Inferior parietal cortex (tissue), 1 donor: ENCODE results near the gene BCS1L.

ENCODE experiments used
- DNase-seq: peaks from one replicate; pipeline ENCODE4 v3.0.0-alpha.2; 2016; ENCODE audit errors: extremely low spot score

BCS1L gene

DNA sequence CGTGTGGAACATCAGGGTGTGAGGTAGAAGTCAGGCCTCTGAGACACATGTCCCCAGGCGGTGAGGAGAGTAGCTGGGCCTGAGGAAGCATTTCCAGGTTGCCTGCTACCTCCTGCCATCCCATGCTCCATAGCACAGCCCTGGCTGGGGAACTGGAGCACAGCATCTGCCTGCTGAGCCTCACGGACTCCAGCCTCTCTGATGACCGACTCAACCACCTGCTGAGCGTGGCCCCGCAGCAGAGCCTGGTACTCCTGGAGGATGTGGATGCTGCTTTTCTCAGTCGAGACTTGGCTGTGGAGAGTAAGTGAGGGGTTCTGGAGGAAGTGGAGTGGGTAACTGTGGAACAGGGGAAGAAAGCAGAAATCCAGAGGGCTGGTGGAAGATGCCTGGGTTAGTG is 2.9 kb downstream of the BCS1L start:
- no peak for DNase-seq

DNA sequence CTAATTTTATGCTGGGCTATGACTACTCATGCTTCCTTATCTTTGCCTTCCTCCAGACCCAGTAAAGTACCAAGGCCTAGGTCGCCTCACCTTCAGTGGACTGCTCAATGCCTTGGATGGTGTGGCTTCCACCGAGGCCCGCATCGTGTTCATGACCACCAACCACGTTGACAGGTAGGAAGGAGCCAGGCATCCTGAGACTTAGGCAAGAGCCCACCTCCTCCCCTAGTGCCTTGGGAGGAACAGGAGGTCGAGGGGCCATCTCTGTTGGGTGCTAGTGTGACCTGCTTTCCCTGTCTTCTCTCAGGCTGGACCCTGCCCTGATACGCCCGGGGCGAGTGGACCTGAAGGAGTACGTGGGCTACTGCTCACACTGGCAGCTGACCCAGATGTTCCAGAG is 3.3 kb downstream of the BCS1L start:
- DNase-seq, result no peak

DNA sequence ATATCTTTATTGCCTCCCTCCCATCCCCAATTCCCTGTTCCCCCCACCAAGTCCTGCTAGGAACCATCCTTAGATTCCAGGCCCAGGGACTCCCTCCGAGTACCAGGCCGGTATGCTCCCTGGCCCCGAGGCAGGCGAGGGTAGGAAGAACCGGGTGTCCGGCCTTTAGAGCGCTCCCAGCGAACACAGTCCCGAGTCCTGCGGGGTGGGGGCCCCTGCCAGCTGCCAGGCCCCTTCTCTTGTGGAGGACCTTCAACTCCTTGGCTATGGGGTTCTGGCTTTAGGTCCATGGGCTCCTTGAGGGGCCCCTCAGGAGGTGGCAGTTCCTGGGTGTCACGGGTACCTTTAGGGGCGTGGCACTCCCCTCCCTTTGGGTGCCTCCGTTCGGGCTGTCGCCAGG is 4.4 kb downstream of the BCS1L start:
- DNase-seq, result no peak

DNA sequence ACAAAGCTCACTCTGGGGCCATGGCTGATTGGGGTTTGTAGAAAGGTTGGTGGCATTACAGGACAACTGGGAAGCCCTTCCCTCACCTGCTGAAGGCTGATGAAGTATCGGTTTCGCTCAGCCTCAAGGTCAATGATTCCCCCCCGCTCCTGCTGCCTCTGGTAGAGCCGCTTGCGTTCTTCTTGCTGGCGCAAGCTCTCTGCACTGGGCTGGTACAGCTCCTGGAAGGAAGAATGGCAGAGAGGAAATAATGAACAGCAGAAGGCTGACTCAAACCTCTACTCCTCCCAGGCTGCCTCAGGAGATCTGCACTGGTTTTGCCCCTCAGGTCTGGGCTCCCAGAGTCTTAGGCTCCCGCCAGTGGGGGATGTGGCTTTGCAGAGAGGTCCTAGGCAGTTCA is 5.2 kb downstream of the BCS1L start:
- DNase-seq, result no peak

DNA sequence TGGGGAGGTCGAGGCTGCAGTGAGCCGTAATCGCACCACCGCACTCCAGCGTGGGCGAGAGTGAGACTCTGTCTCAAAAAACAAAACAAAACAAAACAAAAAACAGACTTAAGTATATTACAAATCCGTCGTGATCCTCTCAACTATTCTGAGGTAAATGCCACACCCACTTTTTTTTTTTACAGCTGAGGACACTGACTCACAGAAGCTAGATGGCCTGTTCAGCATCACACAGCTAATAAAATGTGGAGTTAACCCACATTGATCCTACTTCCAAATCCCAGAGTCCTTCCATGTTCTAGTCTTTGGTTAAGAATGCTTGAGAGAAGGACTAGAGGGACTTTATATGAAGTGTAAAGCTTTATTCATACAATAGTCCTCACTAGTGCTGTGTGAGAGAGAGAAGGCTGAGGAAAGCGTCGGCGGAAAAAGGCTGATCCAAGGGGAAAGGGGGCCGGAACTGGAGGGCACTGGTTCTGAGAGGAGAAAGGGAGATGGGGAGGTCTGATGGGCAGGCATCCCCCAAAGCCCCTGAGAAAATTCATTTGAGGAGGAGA is 11.7 kb downstream of the BCS1L start:
- DNase-seq, result no peak

DNA sequence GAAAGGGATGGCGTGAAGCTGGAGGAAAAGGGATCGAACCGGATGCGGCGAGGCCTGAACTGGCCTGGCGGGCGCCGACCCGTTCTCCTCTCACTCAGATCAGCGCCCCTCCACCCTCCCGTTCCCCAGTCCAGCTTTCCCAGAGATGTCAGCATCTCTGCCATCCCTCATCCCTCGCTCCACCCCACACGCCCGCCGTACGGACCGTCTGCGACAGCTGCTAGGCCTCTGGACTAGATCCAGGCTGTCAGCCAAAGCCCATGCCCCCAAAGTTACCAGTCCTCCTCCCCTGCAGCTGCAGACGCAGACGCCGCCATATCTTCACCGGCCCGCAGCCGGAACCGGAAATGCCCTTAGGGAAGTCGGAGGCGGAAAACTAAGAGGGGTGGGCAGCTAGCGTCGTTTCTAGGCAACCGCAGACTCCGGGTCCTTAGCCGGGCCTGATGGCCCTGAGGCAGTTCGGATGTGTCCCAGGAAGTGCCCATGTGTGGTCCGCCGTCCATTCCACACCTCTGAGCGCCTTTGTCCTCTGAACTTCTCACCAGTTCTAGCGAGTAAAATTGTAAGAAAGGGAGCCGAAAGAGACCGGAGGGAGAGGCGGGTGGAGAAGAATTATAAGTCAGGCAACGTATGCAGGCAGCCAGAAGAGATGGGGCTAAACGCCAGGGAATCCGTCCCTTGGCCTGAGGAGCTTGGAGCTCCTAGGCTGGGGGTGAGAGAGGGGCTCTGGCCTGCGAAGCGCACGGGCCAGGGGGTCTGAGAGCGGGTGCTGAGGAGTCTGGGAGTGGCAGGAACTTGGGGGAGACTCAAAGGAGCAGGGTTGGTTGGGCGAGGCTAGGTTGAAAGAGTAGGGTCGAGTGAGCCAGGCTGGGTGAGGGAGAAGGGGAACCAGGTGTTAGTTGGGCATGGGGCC is 12.4 kb downstream of the BCS1L start, which contains the start of the genes RNF25 and STK36:
TSS of gene RNF25 (minus strand) at position 349 of the 913 bp plus-strand sequence. CDS start at position 317, 32 bp downstream.
TSS of gene STK36 (plus strand) at position 433 of the 913 bp plus-strand sequence. CDS start 744 bp downstream, outside the sequence.
- peak; percentile 91 for DNase-seq

DNA sequence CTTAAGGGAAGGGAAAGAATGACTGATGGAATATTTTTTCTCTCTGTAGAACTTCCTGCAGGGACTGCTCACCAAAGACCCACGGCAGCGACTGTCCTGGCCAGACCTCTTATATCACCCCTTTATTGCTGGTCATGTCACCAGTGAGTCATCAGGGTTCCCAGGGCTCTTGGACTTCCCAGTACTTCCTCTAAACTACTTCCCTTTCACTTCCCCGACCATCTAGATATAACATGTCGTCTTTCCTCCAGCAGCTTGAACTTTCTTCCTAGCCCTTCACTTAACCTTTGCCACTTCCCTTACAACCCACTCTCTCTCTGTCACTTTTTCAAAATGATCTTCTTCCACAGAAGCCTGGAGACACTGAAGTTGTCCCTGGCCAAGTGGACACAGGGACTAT is 19.6 kb downstream of the BCS1L start:
- DNase-seq, result no peak

DNA sequence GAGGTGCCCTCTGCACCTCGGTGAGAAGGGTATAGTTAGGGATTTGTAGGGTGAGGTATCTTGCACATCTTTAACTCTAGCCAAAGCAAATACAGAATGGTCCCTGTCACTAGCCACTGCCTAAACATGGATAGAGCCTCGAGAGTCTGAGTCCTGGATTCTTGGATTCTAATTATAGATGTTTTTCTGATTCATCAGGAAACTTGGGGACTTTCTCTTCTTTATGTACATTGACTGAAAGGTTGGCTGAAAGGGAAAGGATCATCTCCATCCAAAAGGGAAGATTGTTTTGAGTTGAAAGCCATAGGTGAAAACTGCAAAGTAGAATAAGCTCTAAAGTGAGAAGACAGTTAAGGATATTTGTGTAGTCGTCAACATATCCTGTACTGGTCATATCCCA is 20.6 kb downstream of the BCS1L start:
- no peak for DNase-seq

DNA sequence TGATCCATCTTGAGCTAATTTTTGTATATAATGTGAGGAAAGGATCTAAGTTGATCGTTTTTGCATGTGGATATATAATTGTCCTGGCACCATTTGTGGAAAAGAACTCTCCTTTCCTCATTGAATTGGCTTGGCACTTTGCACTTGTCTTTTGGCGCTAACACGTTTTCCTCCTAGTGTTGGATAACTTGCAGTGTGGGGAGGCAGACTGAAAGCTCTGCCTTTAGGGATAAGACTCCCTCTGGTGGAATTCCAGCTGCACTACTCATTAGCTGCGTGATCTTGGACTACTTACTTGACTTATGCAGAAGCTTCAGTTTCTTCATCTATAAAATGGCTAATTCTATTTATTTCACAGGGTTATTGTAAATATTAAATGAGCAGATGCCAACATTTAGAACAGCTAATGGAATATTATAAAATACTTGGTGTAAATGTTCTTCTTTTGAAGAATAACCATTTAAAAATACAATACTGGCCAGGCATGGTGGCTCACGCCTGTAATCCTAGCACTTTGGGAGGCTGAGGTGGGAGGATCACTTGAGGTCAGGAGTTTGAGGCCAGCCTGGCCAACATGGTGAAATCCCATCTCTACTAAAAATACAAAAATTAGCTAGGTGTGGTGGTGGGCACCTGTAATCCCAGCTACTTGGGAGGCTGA is 28.0 kb downstream of the BCS1L start:
- peak; percentile 83 for DNase-seq

DNA sequence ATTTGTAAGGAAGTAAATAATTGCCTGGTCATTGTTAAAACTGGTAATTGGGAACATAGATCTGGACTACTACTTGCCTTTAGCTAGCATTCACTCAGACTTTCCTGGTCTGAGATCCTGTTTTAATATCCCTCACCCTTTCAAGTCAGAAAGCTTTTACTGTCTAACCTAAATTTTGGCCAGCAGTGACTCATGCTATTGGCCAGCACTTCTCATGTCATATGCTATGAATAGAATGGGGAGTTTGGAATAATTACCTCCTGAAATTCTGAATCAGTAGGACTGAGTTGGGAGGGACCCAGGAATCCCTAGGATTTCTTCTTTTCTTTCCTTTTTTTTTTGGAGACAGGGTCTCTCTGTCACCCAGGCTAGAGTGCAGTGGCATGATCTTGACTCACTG is 31.8 kb downstream of the BCS1L start:
- no peak for DNase-seq

DNA sequence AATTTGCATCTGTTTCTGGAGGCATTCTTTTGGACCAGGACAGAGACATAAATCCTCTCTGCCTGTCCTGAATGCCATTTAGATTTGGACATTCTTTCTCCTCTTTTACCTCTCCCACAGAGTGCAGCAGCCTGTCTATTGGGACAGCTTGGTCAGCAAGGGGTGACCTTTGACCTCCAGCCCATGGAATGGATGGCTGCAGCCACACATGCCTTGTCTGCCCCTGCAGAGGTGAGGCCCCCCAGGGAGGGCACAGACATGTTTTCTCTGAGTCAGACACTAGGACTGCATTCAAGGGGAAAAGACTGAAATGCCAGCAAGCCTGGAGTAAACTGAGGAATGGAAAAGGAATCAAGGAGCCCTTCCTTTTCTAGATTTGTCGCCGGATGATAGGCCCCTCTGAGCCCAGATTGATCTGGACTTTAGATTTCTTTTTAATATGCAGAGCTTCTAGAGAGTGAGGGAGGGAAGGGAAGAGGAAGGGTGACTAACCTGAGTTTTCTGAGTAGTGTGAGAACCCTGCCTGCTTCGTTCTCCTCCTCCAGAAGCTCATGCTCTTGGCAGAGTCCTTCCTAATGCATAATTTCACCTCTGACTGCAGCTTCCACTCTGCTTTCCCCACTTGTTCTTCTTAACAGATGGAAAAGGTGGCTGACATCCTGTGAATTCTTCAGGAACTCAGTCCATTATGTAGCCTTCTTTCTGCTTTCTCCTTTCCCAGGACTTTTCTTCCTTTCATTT is 35.1 kb downstream of the BCS1L start:
- DNase-seq, result no peak

DNA sequence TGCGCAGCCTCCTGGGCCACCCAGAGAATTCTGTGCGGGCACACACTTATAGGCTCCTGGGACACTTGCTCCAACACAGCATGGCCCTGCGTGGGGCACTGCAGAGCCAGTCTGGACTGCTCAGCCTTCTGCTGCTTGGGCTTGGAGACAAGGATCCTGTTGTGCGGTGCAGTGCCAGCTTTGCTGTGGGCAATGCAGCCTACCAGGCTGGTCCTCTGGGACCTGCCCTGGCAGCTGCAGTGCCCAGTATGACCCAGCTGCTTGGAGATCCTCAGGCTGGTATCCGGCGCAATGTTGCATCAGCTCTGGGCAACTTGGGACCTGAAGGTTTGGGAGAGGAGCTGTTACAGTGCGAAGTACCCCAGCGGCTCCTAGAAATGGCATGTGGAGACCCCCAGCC is 39.4 kb downstream of the BCS1L start:
- no peak for DNase-seq

DNA sequence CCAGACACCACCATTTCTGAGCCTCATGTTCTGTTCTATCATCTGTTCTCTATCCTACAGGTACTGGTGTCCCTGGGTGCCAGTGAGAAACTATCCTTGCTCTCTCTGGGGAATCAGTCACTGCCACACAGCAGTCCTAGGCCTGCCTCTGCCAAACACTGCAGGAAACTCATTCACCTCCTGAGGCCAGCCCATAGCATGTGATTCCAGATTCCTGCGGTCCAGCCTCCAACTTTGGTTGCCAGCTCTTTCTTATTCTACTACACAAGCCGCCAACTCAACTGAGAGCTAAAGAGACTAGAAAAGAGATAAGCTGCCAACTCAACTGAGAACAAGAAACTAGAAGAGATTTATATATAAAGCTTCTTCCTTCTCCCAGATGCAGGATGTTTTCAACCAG is 42.3 kb downstream of the BCS1L start:
- no peak for DNase-seq

DNA sequence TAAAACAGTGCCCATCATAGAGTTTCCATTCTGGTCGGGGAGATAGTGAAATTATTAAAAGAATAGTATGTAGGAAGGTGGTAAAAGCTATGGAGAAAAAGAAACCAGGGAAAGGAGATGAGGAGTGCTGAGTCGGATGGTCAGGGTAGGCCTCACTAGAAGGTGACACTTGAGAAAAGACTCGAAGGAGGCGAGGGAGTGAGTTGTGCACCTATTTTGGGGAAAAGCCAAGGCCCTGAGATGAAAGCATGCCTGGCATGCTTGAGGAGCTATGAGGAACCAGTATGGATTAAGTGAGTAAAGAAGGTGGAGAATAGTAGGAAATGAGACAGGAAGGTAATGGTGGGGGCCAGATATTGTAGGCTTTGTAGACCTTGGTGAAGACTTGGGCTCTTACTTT is 43.9 kb downstream of the BCS1L start:
- no peak for DNase-seq

DNA sequence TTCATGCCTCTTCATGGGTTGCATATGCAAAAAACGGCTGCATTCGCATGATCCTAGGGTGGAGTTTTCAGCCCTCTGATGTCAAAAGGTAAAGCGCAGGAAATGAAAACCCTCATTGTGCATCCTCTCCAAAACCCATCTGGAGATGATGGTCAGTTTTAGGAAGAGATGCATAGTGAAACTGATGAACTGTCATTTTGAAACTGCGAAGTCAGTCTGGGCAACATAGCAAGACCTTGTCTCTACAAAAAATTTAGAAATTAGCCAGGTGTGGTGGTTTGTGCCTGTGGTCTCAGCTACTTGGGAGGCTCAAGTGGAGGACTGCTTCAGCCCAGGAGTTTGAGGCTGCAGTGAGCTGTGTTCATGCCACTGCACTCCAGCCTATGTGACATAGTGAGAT is 48.6 kb downstream of the BCS1L start:
- no peak for DNase-seq

DNA sequence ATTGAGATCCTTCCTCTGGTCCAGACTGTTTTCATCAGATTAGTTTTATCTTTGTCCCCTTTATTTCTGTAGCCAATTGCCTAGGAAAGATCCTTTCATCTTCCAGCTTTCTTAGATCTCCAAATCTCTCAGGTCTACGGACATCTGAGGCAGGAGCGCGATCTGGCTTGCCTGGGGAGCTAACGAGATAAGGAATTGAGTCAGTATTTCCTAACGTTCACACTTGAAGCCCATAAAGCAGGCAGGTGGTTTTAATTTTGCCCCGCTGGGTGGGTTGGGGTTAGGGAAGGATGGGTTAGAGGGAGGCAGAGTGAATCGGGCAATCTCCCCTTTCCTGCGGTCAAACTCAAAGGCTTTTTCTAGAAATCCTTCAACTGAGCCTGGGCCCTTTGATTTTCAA is 50.4 kb downstream of the BCS1L start:
- no peak for DNase-seq

DNA sequence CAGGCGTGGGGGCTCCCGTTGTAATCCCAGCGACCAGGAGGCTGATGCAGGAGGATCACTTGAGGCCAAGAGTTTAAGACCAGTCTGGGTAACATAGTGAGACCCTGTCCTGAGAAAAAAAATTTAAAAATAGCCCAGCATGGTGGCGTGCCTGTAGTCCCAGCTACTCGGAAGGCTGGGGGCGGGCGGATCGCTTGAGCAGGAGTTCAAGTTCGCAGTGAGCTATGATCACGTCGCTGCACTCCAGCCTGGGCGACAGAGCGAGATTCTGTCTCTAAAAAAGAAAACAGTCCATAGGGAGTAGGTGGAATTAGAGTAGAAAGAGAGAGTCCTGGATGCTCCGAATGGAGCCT is 50.8 kb downstream of the BCS1L start:
- no peak for DNase-seq

DNA sequence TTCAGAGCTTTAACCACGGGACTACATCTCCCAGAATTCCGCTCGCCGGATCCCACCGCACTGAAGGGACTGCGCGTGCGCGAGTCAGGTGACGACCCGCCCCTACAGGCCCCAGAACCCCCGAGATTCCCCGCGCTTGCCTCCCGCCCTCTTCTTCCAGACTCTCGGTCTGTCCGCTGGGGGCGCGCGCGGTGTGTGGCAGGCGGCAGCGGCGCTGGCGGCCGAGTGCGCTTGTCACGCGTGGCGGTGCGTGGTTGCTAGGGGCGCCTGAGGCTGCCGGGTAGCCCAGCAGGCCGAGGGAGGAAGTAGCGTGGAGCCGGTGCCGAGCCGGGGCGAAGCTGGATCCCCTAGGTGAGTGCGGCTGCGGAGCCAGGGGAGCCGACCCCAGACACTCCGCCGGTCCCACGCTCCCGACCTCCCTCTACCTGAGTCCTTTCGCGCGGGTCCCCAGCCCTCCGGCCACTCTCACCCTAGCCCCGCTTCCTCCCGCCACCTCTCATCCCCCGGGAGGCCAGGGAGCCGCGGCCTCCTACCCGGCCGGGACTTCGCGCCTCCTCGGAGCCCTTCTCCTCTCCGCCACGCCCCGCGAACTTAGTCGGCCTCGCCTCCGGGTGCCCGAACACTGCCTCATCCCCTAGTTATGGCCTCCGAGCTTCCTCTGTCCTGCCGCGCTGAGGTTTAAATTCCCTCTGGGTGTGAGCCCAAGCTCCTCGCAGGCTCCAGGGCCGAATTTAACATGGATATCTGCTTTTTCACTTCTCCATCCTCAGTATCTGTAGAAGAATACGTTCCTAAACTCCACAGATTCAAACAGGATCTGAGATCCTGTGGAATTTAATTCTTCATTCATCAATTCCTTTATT is 51.4 kb downstream of the BCS1L start, which contains the start of gene TTLL4:
TSS of gene TTLL4 (plus strand) at position 149 of the 863 bp plus-strand sequence. CDS start 26,842 bp downstream, outside the sequence.
- peak; percentile 95 for DNase-seq

DNA sequence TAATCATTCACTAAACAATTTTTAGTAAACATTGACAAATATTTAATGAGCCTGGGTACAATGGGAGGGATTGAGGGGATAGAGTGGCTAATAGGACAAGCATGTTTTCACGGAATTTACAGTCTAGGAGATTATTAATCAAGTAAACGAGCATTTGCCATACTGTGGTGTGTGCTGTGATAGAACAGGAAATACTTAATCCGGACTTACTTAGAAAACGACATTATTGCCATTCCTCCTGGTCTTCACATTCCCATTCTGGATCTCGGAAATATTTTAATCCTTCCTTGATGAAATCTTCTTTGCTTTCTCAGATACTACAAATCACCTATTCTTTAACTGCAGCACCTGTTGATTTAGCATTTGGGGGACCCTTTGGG is 52.1 kb downstream of the BCS1L start:
- peak; percentile 36 for DNase-seq
